ENCODE results near the gene NFX1.

Gene NFX1

GRCh38 chr9:33270146-33270545 is 20.2 kb upstream of the NFX1 start:
- DNase-seq = no peak
- no peaks in the 10 kb centered on the region for H3K27me3 ChIP-seq (replicated peaks)
- in situ Hi-C loops (cut with HindIII; ENCODE audit: low pct_ligation_motif_present, low sequenced_read_pairs) = no loop called here
- TF ChIP-seq CTCF (IDR thresholded peaks at IDR 0.05; ENCODE audit: low read depth, low read length, missing control alignments) = no peak
- no peak overlapping the region for H3K27ac ChIP-seq
- no peak overlapping the region for H3K4me3 ChIP-seq (ENCODE audit: low read depth, low read length)
- peaks cover 44% of the 10 kb centered on the region for H3K36me3 ChIP-seq (replicated peaks)

GRCh38 chr9:33272061-33272460 is 18.3 kb upstream of the NFX1 start:
- in situ Hi-C loops (cut with HindIII; ENCODE audit: low pct_ligation_motif_present, low sequenced_read_pairs) = no loop called here

GRCh38 chr9:33273266-33273971 is 16.9 kb upstream of the NFX1 start:
- DNase-seq = no peak
- no peak overlapping the region for H3K27ac ChIP-seq
- no peaks in the 10 kb centered on the region for H3K27me3 ChIP-seq (replicated peaks)
- no peak overlapping the region for H3K4me3 ChIP-seq (ENCODE audit: low read depth, low read length)
- H3K36me3 ChIP-seq (replicated peaks) = peaks cover 54% of the 10 kb centered on the region
- TF ChIP-seq CTCF (IDR thresholded peaks at IDR 0.05; ENCODE audit: low read depth, low read length, missing control alignments) = no peak
- in situ Hi-C loops (cut with HindIII; ENCODE audit: low pct_ligation_motif_present, low sequenced_read_pairs) = no loop called here

More at GRCh38 chr9:33272061-33272460, 18.3 kb upstream of the NFX1 start:
- Histone ChIP-seq H3K4me3 (ENCODE audit: low read depth, low read length) (no peak overlapping the region), H3K27ac (no peak overlapping the region), H3K36me3 (replicated peaks) (peaks cover 53% of the 10 kb centered on the region), H3K27me3 (replicated peaks) (no peaks in the 10 kb centered on the region)
- no peak for DNase-seq
- no peak for TF ChIP-seq CTCF (IDR thresholded peaks at IDR 0.05; ENCODE audit: low read depth, low read length, missing control alignments)

- no peaks in the 10 kb centered on the region for H3K27me3 ChIP-seq (replicated peaks)
- no peak overlapping the region for H3K27ac ChIP-seq
- DNase-seq = no peak
- TF ChIP-seq CTCF (IDR thresholded peaks at IDR 0.05; ENCODE audit: low read depth, low read length, missing control alignments) = no peak
- in situ Hi-C loops (cut with HindIII; ENCODE audit: low pct_ligation_motif_present, low sequenced_read_pairs) = no loop called here
- peaks cover 57% of the 10 kb centered on the region for H3K36me3 ChIP-seq (replicated peaks)
- H3K4me3 ChIP-seq (ENCODE audit: low read depth, low read length) = no peak overlapping the region
Observed at GRCh38 chr9:33273972-33274328, 16.4 kb upstream of the NFX1 start.

- H3K36me3 ChIP-seq (replicated peaks) = peaks cover 62% of the 10 kb centered on the region
Observed at GRCh38 chr9:33277484-33277883, 12.8 kb upstream of the NFX1 start.

More at GRCh38 chr9:33277484-33277883, 12.8 kb upstream of the NFX1 start:
- H3K4me3 ChIP-seq (ENCODE audit: low read depth, low read length) = no peak overlapping the region
- no peak for TF ChIP-seq CTCF (IDR thresholded peaks at IDR 0.05; ENCODE audit: low read depth, low read length, missing control alignments)
- in situ Hi-C loops (cut with HindIII; ENCODE audit: low pct_ligation_motif_present, low sequenced_read_pairs) = no loop called here
- H3K27me3 ChIP-seq (replicated peaks) = no peaks in the 10 kb centered on the region
- H3K27ac ChIP-seq = no peak overlapping the region
- no peak for DNase-seq

All from brain microvascular endothelial cell (primary cell).